ENCODE measurements around the gene GATAD2A. TPM values are rescaled to one million over a fixed set of nuclear protein-coding genes. Genes with fewer than 3 reads are reported as not detected.

GATAD2A gene
- total and polyA plus RNA-seq, 2 of the 13 experiments (the other 11 are each of a cell fraction or from before 2014, with no cell fraction given), result 16.8 to 28.6 TPM

GRCh38 chr19:19372656-19373416 is 32.6 kb upstream of the GATAD2A start (continued):
- peak; percentile 78; the same call in 1 of the 2 replicates for TF ChIP-seq NR2C2 (CRISPR knock-in tag; IDR thresholded peaks at IDR 0.05; ENCODE audit: borderline replicate concordance)
- TF ChIP-seq ZNF362 (CRISPR knock-in tag; IDR thresholded peaks at IDR 0.05; ENCODE audit: borderline replicate concordance), result peak; percentile 75; the same call in 1 of the 2 replicates
- no peak for TF ChIP-seq ZNF550 (CRISPR knock-in tag; IDR thresholded peaks at IDR 0.05; ENCODE audit: borderline replicate concordance)
- peak; percentile 40; the same call in 1 of the 2 replicates for TF ChIP-seq GATAD1 (CRISPR knock-in tag; IDR thresholded peaks at IDR 0.05)
- TF ChIP-seq, protein P1, sequence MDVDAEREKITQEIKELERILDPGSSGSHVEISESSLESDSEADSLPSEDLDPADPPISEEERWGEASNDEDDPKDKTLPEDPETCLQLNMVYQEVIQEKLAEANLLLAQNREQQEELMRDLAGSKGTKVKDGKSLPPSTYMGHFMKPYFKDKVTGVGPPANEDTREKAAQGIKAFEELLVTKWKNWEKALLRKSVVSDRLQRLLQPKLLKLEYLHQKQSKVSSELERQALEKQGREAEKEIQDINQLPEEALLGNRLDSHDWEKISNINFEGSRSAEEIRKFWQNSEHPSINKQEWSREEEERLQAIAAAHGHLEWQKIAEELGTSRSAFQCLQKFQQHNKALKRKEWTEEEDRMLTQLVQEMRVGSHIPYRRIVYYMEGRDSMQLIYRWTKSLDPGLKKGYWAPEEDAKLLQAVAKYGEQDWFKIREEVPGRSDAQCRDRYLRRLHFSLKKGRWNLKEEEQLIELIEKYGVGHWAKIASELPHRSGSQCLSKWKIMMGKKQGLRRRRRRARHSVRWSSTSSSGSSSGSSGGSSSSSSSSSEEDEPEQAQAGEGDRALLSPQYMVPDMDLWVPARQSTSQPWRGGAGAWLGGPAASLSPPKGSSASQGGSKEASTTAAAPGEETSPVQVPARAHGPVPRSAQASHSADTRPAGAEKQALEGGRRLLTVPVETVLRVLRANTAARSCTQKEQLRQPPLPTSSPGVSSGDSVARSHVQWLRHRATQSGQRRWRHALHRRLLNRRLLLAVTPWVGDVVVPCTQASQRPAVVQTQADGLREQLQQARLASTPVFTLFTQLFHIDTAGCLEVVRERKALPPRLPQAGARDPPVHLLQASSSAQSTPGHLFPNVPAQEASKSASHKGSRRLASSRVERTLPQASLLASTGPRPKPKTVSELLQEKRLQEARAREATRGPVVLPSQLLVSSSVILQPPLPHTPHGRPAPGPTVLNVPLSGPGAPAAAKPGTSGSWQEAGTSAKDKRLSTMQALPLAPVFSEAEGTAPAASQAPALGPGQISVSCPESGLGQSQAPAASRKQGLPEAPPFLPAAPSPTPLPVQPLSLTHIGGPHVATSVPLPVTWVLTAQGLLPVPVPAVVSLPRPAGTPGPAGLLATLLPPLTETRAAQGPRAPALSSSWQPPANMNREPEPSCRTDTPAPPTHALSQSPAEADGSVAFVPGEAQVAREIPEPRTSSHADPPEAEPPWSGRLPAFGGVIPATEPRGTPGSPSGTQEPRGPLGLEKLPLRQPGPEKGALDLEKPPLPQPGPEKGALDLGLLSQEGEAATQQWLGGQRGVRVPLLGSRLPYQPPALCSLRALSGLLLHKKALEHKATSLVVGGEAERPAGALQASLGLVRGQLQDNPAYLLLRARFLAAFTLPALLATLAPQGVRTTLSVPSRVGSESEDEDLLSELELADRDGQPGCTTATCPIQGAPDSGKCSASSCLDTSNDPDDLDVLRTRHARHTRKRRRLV (CRISPR knock-in tag; IDR thresholded peaks at IDR 0.05), result 0 out of 2 replicates have a peak, but pooled peaks have one; percentile 55
- no peak for TF ChIP-seq KMT2A (CRISPR knock-in tag; IDR thresholded peaks at IDR 0.05)
- TF ChIP-seq TFDP2 (CRISPR knock-in tag; IDR thresholded peaks at IDR 0.05), result no peak
- peak; percentile 66; the same call in 1 of the 2 replicates for TF ChIP-seq POGZ (CRISPR knock-in tag; IDR thresholded peaks at IDR 0.05)
- no peak for TF ChIP-seq ZNF282 (IDR thresholded peaks at IDR 0.05; ENCODE audit: partially characterized antibody)
- TF ChIP-seq CBX1 (IDR thresholded peaks at IDR 0.05; ENCODE audit: low read depth), result no peak
- TF ChIP-seq, protein P2, sequence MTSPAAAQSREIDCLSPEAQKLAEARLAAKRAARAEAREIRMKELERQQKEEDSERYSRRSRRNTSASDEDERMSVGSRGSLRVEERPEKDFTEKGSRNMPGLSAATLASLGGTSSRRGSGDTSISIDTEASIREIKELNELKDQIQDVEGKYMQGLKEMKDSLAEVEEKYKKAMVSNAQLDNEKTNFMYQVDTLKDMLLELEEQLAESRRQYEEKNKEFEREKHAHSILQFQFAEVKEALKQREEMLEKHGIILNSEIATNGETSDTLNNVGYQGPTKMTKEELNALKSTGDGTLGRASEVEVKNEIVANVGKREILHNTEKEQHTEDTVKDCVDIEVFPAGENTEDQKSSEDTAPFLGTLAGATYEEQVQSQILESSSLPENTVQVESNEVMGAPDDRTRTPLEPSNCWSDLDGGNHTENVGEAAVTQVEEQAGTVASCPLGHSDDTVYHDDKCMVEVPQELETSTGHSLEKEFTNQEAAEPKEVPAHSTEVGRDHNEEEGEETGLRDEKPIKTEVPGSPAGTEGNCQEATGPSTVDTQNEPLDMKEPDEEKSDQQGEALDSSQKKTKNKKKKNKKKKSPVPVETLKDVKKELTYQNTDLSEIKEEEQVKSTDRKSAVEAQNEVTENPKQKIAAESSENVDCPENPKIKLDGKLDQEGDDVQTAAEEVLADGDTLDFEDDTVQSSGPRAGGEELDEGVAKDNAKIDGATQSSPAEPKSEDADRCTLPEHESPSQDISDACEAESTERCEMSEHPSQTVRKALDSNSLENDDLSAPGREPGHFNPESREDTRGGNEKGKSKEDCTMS (CRISPR knock-in tag; conservative IDR thresholded peaks at IDR 0.05), result no peak
- 0 out of 2 replicates have a peak, but pooled peaks have one; percentile 34 for TF ChIP-seq FOXP4 (CRISPR knock-in tag; IDR thresholded peaks at IDR 0.05)
